Measurements from ENCODE around the gene DPM3. TPM values are rescaled to one million over a fixed set of nuclear protein-coding genes. Genes with fewer than 3 reads are reported as not detected.

Gene DPM3
- total RNA-seq, 4 donors from 2014 or later: 61.4 to 120 (median 71.2) TPM

- TF ChIP-seq CTCF (IDR thresholded peaks at IDR 0.05; ENCODE audit: low read depth): no peak
Observed at GRCh38 chr1:155127967-155128754, 12.2 kb downstream of the DPM3 start.

GRCh38 chr1:155127105-155127966 is 13.0 kb downstream of the DPM3 start, which contains the start of gene EFNA1:
TSS of gene EFNA1 (plus strand) at chr1:155127876. CDS start at chr1:155127978, 102 bp downstream.
- no peak for TF ChIP-seq CTCF (IDR thresholded peaks at IDR 0.05; ENCODE audit: low read depth)

- TF ChIP-seq CTCF (IDR thresholded peaks at IDR 0.05; ENCODE audit: low read depth): no peak
Observed at GRCh38 chr1:155126556-155127104, 13.7 kb downstream of the DPM3 start.

- no peak for TF ChIP-seq CTCF (IDR thresholded peaks at IDR 0.05; ENCODE audit: low read depth)
Observed at GRCh38 chr1:155125946-155126555, 14.3 kb downstream of the DPM3 start.

- TF ChIP-seq CTCF (IDR thresholded peaks at IDR 0.05; ENCODE audit: low read depth): no peak
Observed at GRCh38 chr1:155125511-155125945, 14.8 kb downstream of the DPM3 start.

- no peak for TF ChIP-seq CTCF (IDR thresholded peaks at IDR 0.05; ENCODE audit: low read depth)
Observed at GRCh38 chr1:155124503-155125463, 15.5 kb downstream of the DPM3 start.
